Hematopoietic multipotent progenitor cell (in vitro differentiated cells): ENCODE data around the gene RIC1. TPM values are rescaled to one million over a fixed set of nuclear protein-coding genes. Genes with fewer than 3 reads are reported as not detected.
A peak's percentile ranks its signal among the peaks of the same experiment; 100 is the strongest.
"Not testable (repeated sequence)": the region's sequence is repeated elsewhere in the genome, so short reads cannot be mapped to it uniquely, and the experiment has no call there.

Experiments used
- DNase-seq, 3 donors: peaks; one replicate each; pipeline ENCODE4 v3.0.0-alpha.2; 2011 to 2015; ENCODE audit warnings: low read depth in 2 of 3, low spot score in 2 of 3
- total RNA-seq: library from RNA; depleted of rRNA; stranded (reverse); fragments of >200 nt; gene quantifications from one replicate; pipeline ENCODE4 v1.2.3, GENCODE V29; 2012

The RIC1 gene
- total RNA-seq, 1 donor, result 28.0 TPM

GRCh38 chr9:5620494-5620893, 8.4 kb upstream of the RIC1 start:
- no peak for DNase-seq

GRCh38 chr9:5621327-5621726, 7.6 kb upstream of the RIC1 start:
- no peak for DNase-seq

- no peak for DNase-seq
Observed at GRCh38 chr9:5622016-5622415, 6.9 kb upstream of the RIC1 start.

GRCh38 chr9:5624655-5625054, 4.3 kb upstream of the RIC1 start:
- no peak for DNase-seq

GRCh38 chr9:5626727-5627634, 1.9 kb upstream of the RIC1 start:
- DNase-seq, result peak in 2 of 3 donors; percentile 73 to 91

- DNase-seq, result not testable (repeated sequence)
Observed at GRCh38 chr9:5627686-5628085, 1.2 kb upstream of the RIC1 start.

GRCh38 chr9:5628183-5628529, 751 bp upstream of the RIC1 start:
- no peak for DNase-seq

GRCh38 chr9:5629312-5630080, 589 bp downstream of the RIC1 start:
- peak in 2 of 3 donors; percentile 20 to 23 for DNase-seq

- DNase-seq, result peak in 2 of 3 donors; percentile 32 to 47
Observed at GRCh38 chr9:5630081-5630507, 1.2 kb downstream of the RIC1 start.

- no peak for DNase-seq
Observed at GRCh38 chr9:5631026-5631425, 2.1 kb downstream of the RIC1 start.

GRCh38 chr9:5632540-5632939, 3.6 kb downstream of the RIC1 start:
- DNase-seq, result no peak

- DNase-seq, result no peak
Observed at GRCh38 chr9:5633243-5633642, 4.3 kb downstream of the RIC1 start.

- DNase-seq, result no peak
Observed at GRCh38 chr9:5635390-5635789, 6.5 kb downstream of the RIC1 start.

- no peak for DNase-seq
Observed at GRCh38 chr9:5639816-5640215, 10.9 kb downstream of the RIC1 start.

- no peak for DNase-seq
Observed at GRCh38 chr9:5642170-5642569, 13.3 kb downstream of the RIC1 start.

GRCh38 chr9:5643005-5643624, 14.2 kb downstream of the RIC1 start:
- no peak for DNase-seq

- DNase-seq, result no peak
Observed at GRCh38 chr9:5644501-5644900, 15.6 kb downstream of the RIC1 start.

GRCh38 chr9:5646116-5646515, 17.2 kb downstream of the RIC1 start:
- no peak for DNase-seq

GRCh38 chr9:5650356-5651105, 21.6 kb downstream of the RIC1 start:
- DNase-seq, result no peak

GRCh38 chr9:5651246-5651645, 22.3 kb downstream of the RIC1 start:
- no peak for DNase-seq

- DNase-seq, result peak in 1 of 3 donors; percentile 33
Observed at GRCh38 chr9:5652821-5653220, 23.9 kb downstream of the RIC1 start.
